ENCODE results near the gene ENTPD7.
A peak's percentile ranks its signal among the peaks of the same experiment; 100 is the strongest.

ENTPD7 gene

GRCh38 chr10:99682752-99683151 is 23.4 kb downstream of the ENTPD7 start:
- Mint-ChIP-seq H3K4me1 (peaks cover 13% of the 10 kb centered on the region), H3K27me3 (ENCODE audit: low read depth, poor library complexity) (no peaks in the 10 kb centered on the region), H3K36me3 (ENCODE audit: low read depth) (peaks cover 14% of the 10 kb centered on the region), H3K9me3 (no peaks in the 10 kb centered on the region), H3K27ac (no peak overlapping the region), H3K4me3 (no peak overlapping the region)
- no peak for DNase-seq
- no peak for TF ChIP-seq CTCF (IDR thresholded peaks at IDR 0.05)

GRCh38 chr10:99685597-99685967 is 26.3 kb downstream of the ENTPD7 start:
- Mint-ChIP-seq H3K9me3 (no peaks in the 10 kb centered on the region), H3K4me3 (no peak overlapping the region), H3K4me1 (no peaks in the 10 kb centered on the region), H3K27ac (no peak overlapping the region), H3K27me3 (ENCODE audit: low read depth, poor library complexity) (no peaks in the 10 kb centered on the region), H3K36me3 (ENCODE audit: low read depth) (peaks cover 5% of the 10 kb centered on the region)
- no peak for TF ChIP-seq CTCF (IDR thresholded peaks at IDR 0.05)
- no peak for DNase-seq

GRCh38 chr10:99689461-99689860 is 30.2 kb downstream of the ENTPD7 start:
- DNase-seq = no peak
- Mint-ChIP-seq H3K27me3 (ENCODE audit: low read depth, poor library complexity) (no peaks in the 10 kb centered on the region), H3K4me3 (no peak overlapping the region), H3K36me3 (ENCODE audit: low read depth) (peaks cover 17% of the 10 kb centered on the region), H3K4me1 (no peaks in the 10 kb centered on the region), H3K27ac (no peak overlapping the region), H3K9me3 (no peaks in the 10 kb centered on the region)
- no peak for TF ChIP-seq CTCF (IDR thresholded peaks at IDR 0.05)

- no peak for TF ChIP-seq CTCF (IDR thresholded peaks at IDR 0.05)
- Mint-ChIP-seq H3K4me1 (no peaks in the 10 kb centered on the region), H3K27ac (peak overlapping the region; percentile 77), H3K4me3 (no peak overlapping the region), H3K36me3 (ENCODE audit: low read depth) (peaks cover 46% of the 10 kb centered on the region), H3K9me3 (no peaks in the 10 kb centered on the region), H3K27me3 (ENCODE audit: low read depth, poor library complexity) (no peaks in the 10 kb centered on the region)
- DNase-seq = no peak
Measured at GRCh38 chr10:99693933-99694583, 34.7 kb downstream of the ENTPD7 start.

GRCh38 chr10:99695761-99696160 is 36.5 kb downstream of the ENTPD7 start:
- no peak for TF ChIP-seq CTCF (IDR thresholded peaks at IDR 0.05)
- Mint-ChIP-seq H3K27ac (no peak overlapping the region), H3K36me3 (ENCODE audit: low read depth) (peaks cover 59% of the 10 kb centered on the region), H3K9me3 (no peaks in the 10 kb centered on the region), H3K27me3 (ENCODE audit: low read depth, poor library complexity) (no peaks in the 10 kb centered on the region), H3K4me1 (no peaks in the 10 kb centered on the region), H3K4me3 (no peak overlapping the region)
- no peak for DNase-seq

GRCh38 chr10:99698504-99699080 is 39.3 kb downstream of the ENTPD7 start:
- no peak for DNase-seq
- Mint-ChIP-seq H3K36me3 (ENCODE audit: low read depth) (peaks cover 56% of the 10 kb centered on the region), H3K27ac (no peak overlapping the region), H3K4me1 (no peaks in the 10 kb centered on the region), H3K27me3 (ENCODE audit: low read depth, poor library complexity) (no peaks in the 10 kb centered on the region), H3K9me3 (no peaks in the 10 kb centered on the region), H3K4me3 (no peak overlapping the region)
- TF ChIP-seq CTCF (IDR thresholded peaks at IDR 0.05) = peak; percentile 8
